Liver (tissue), 3 donors: Measurements from ENCODE around the gene CFAP54.

Source experiments
- RAD21 ChIP-seq, 2 donors: IDR thresholded peaks; 2 replicates each; pipeline ENCODE4 v1.6.1; 2016; ENCODE audit warnings: antibody characterized with exemption in 2 of 2, mild to moderate bottlenecking in 2 of 2
- SP1 ChIP-seq: IDR thresholded peaks from 2 replicates; pipeline ENCODE4 v1.6.1; 2018; ENCODE audit warnings: antibody characterized with exemption, mild to moderate bottlenecking
- TF ChIP-seq, protein P1 (sequence below): fragments of 150-350 bp; IDR thresholded peaks from 2 replicates; pipeline ENCODE4 v1.5.1; 2017; ENCODE audit warnings: improper control_type of control experiment, low read depth, low read length; ENCODE audit not compliant: missing input control
- donor health status: healthy.
- donor health status: healthy.

DNA sequence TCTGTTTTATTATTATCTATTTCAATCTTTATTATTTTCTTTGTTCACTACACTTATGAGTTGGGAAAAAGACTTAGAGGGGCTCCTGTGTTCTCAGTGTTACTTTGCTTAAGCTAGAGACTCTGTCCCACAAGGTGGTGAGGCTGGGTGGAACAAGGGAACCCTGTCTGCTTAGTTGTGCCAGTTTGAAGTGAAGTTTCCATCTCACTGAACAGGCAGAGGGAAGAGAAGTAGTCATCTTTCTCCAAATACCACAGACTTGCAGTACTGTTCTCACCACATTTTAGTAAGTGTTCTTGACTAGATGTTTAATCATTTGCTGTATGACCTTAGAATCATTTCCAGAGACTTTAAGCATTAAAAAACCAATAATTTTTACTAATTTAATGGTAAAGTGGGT is 222.0 kb downstream of the CFAP54 start:
- no peak for TF ChIP-seq RAD21 (IDR thresholded peaks at IDR 0.05)
- TF ChIP-seq, protein P1, sequence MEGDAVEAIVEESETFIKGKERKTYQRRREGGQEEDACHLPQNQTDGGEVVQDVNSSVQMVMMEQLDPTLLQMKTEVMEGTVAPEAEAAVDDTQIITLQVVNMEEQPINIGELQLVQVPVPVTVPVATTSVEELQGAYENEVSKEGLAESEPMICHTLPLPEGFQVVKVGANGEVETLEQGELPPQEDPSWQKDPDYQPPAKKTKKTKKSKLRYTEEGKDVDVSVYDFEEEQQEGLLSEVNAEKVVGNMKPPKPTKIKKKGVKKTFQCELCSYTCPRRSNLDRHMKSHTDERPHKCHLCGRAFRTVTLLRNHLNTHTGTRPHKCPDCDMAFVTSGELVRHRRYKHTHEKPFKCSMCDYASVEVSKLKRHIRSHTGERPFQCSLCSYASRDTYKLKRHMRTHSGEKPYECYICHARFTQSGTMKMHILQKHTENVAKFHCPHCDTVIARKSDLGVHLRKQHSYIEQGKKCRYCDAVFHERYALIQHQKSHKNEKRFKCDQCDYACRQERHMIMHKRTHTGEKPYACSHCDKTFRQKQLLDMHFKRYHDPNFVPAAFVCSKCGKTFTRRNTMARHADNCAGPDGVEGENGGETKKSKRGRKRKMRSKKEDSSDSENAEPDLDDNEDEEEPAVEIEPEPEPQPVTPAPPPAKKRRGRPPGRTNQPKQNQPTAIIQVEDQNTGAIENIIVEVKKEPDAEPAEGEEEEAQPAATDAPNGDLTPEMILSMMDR: no peak
- TF ChIP-seq SP1: no peak
